HUES48 (cell line): ENCODE data around the gene KLK3.
"Not testable (repeated sequence)": the region's sequence is repeated elsewhere in the genome, so short reads cannot be mapped to it uniquely, and the experiment has no call there.

ENCODE experiments used
- H3K27ac ChIP-seq: one replicate; pipeline ENCODE4 v1.7.0; 2013; ENCODE audit warnings: low read depth, low read length, inconsistent platforms
- H3K27me3 ChIP-seq: 2 replicates; pipeline ENCODE4 v1.6.1; 2013; ENCODE audit warnings: mild to moderate bottlenecking, low read length; ENCODE audit not compliant: control insufficient read depth, insufficient read depth
- H3K36me3 ChIP-seq: 2 replicates; pipeline ENCODE4 v1.6.1; 2013; ENCODE audit warnings: low read length; ENCODE audit not compliant: control insufficient read depth, insufficient read depth
- H3K4me1 ChIP-seq: 2 replicates; pipeline ENCODE4 v1.6.1; 2013; ENCODE audit warnings: mild to moderate bottlenecking, low read length; ENCODE audit not compliant: control insufficient read depth, insufficient read depth
- H3K4me3 ChIP-seq: 2 replicates; pipeline ENCODE4 v1.5.1; 2013; ENCODE audit warnings: mild to moderate bottlenecking, low read depth, low read length
- H3K9ac ChIP-seq: 2 replicates; pipeline ENCODE4 v1.6.1; 2013; ENCODE audit warnings: mild to moderate bottlenecking, low read depth, low read length, moderate library complexity
- H3K9me3 ChIP-seq: 2 replicates; pipeline ENCODE4 v1.6.1; 2013; ENCODE audit warnings: low read length; ENCODE audit not compliant: control insufficient read depth, insufficient read depth

Gene KLK3

GRCh38 chr19:50891253-50891625 is 36.5 kb downstream of the KLK3 start:
- no peak overlapping the region for H3K4me3 ChIP-seq
- H3K36me3 ChIP-seq: no peaks in the 10 kb centered on the region
- no peaks in the 10 kb centered on the region for H3K4me1 ChIP-seq
- no peak overlapping the region for H3K9ac ChIP-seq
- H3K9me3 ChIP-seq: peaks cover 27% of the 10 kb centered on the region
- H3K27ac ChIP-seq: no peak overlapping the region
- no peaks in the 10 kb centered on the region for H3K27me3 ChIP-seq

- no peak overlapping the region for H3K4me3 ChIP-seq
- no peaks in the 10 kb centered on the region for H3K4me1 ChIP-seq
- H3K9me3 ChIP-seq: peaks cover 30% of the 10 kb centered on the region
- H3K36me3 ChIP-seq: no peaks in the 10 kb centered on the region
- H3K9ac ChIP-seq: no peak overlapping the region
- no peak overlapping the region for H3K27ac ChIP-seq
- no peaks in the 10 kb centered on the region for H3K27me3 ChIP-seq
Measured at GRCh38 chr19:50893047-50893736, 38.5 kb downstream of the KLK3 start.

- Histone ChIP-seq H3K9me3 (peaks cover 28% of the 10 kb centered on the region), H3K27me3 (no peaks in the 10 kb centered on the region), H3K4me3 (no peak overlapping the region), H3K9ac (no peak overlapping the region), H3K27ac (no peak overlapping the region), H3K36me3 (no peaks in the 10 kb centered on the region), H3K4me1 (no peaks in the 10 kb centered on the region)
Measured at GRCh38 chr19:50894478-50895356, 40.0 kb downstream of the KLK3 start.

GRCh38 chr19:50896089-50896590 is 41.4 kb downstream of the KLK3 start:
- not testable (repeated sequence) for H3K9ac ChIP-seq, H3K27me3 ChIP-seq, H3K4me1 ChIP-seq, H3K4me3 ChIP-seq, H3K27ac ChIP-seq, H3K36me3 ChIP-seq
- peaks cover 26% of the 10 kb centered on the region for H3K9me3 ChIP-seq

GRCh38 chr19:50896591-50897190 is 42.0 kb downstream of the KLK3 start:
- Histone ChIP-seq H3K27ac (no peak overlapping the region), H3K9me3 (peaks cover 26% of the 10 kb centered on the region), H3K9ac (no peak overlapping the region), H3K36me3 (no peaks in the 10 kb centered on the region), H3K4me1 (no peaks in the 10 kb centered on the region), H3K4me3 (no peak overlapping the region), H3K27me3 (no peaks in the 10 kb centered on the region)

GRCh38 chr19:50897191-50897607 is 42.5 kb downstream of the KLK3 start:
- no peaks in the 10 kb centered on the region for H3K4me1 ChIP-seq
- peaks cover 23% of the 10 kb centered on the region for H3K9me3 ChIP-seq
- H3K27ac ChIP-seq: no peak overlapping the region
- H3K9ac ChIP-seq: no peak overlapping the region
- no peaks in the 10 kb centered on the region for H3K36me3 ChIP-seq
- H3K4me3 ChIP-seq: no peak overlapping the region
- no peaks in the 10 kb centered on the region for H3K27me3 ChIP-seq

GRCh38 chr19:50897612-50898011 is 42.9 kb downstream of the KLK3 start:
- no peaks in the 10 kb centered on the region for H3K36me3 ChIP-seq
- no peaks in the 10 kb centered on the region for H3K4me1 ChIP-seq
- H3K27me3 ChIP-seq: no peaks in the 10 kb centered on the region
- H3K9ac ChIP-seq: no peak overlapping the region
- no peak overlapping the region for H3K27ac ChIP-seq
- no peak overlapping the region for H3K4me3 ChIP-seq
- peaks cover 23% of the 10 kb centered on the region for H3K9me3 ChIP-seq

- H3K4me3 ChIP-seq: no peak overlapping the region
- H3K4me1 ChIP-seq: no peaks in the 10 kb centered on the region
- no peaks in the 10 kb centered on the region for H3K36me3 ChIP-seq
- H3K27ac ChIP-seq: no peak overlapping the region
- no peaks in the 10 kb centered on the region for H3K27me3 ChIP-seq
- peaks cover 20% of the 10 kb centered on the region for H3K9me3 ChIP-seq
- H3K9ac ChIP-seq: no peak overlapping the region
Measured at GRCh38 chr19:50898018-50898417, 43.3 kb downstream of the KLK3 start.

- no peak overlapping the region for H3K4me3 ChIP-seq
Measured at GRCh38 chr19:50899569-50899968, 44.9 kb downstream of the KLK3 start.

GRCh38 chr19:50902640-50903039 is 47.9 kb downstream of the KLK3 start:
- Histone ChIP-seq H3K9ac (no peak overlapping the region), H3K4me3 (no peak overlapping the region), H3K36me3 (no peaks in the 10 kb centered on the region), H3K4me1 (no peaks in the 10 kb centered on the region), H3K9me3 (no peaks in the 10 kb centered on the region), H3K27ac (no peak overlapping the region), H3K27me3 (peaks cover 4% of the 10 kb centered on the region; the same call in 1 of the 2 replicates)

More at GRCh38 chr19:50899569-50899968, 44.9 kb downstream of the KLK3 start:
- no peak overlapping the region for H3K27ac ChIP-seq
- H3K36me3 ChIP-seq: no peaks in the 10 kb centered on the region
- no peaks in the 10 kb centered on the region for H3K27me3 ChIP-seq
- no peak overlapping the region for H3K9ac ChIP-seq
- H3K4me1 ChIP-seq: no peaks in the 10 kb centered on the region
- peaks cover 9% of the 10 kb centered on the region; the same call in 1 of the 2 replicates for H3K9me3 ChIP-seq

- no peak overlapping the region for H3K9ac ChIP-seq
- peaks cover 29% of the 10 kb centered on the region for H3K27me3 ChIP-seq
- H3K27ac ChIP-seq: no peak overlapping the region
- no peaks in the 10 kb centered on the region for H3K9me3 ChIP-seq
- no peak overlapping the region for H3K4me3 ChIP-seq
- no peaks in the 10 kb centered on the region for H3K36me3 ChIP-seq
- peaks cover 3% of the 10 kb centered on the region; the same call in 1 of the 2 replicates for H3K4me1 ChIP-seq
Measured at GRCh38 chr19:50906217-50906616, 51.5 kb downstream of the KLK3 start.
